Mammary epithelial cell (primary cell): ENCODE data around the gene CCDC148.

Source experiments
- EZH2 ChIP-seq: IDR thresholded peaks from 2 replicates; pipeline ENCODE4 v1.6.1; 2012; ENCODE audit warnings: low read length, inconsistent platforms, borderline replicate concordance
- TF ChIP-seq, protein P1 (sequence below), 2 donors: IDR thresholded peaks in 1 of 2; conservative IDR thresholded peaks in 1 of 2; 2 replicates each; pipeline ENCODE4 v1.5.1; 2011 to 2012; ENCODE audit warnings: inconsistent platforms in 2 of 2, low read length in 2 of 2, mild to moderate bottlenecking in 2 of 2, control low read depth in 1 of 2, low read depth in 1 of 2; ENCODE audit not compliant: insufficient read depth in 1 of 2; ENCODE audit errors: extremely low read depth in 1 of 2

DNA sequence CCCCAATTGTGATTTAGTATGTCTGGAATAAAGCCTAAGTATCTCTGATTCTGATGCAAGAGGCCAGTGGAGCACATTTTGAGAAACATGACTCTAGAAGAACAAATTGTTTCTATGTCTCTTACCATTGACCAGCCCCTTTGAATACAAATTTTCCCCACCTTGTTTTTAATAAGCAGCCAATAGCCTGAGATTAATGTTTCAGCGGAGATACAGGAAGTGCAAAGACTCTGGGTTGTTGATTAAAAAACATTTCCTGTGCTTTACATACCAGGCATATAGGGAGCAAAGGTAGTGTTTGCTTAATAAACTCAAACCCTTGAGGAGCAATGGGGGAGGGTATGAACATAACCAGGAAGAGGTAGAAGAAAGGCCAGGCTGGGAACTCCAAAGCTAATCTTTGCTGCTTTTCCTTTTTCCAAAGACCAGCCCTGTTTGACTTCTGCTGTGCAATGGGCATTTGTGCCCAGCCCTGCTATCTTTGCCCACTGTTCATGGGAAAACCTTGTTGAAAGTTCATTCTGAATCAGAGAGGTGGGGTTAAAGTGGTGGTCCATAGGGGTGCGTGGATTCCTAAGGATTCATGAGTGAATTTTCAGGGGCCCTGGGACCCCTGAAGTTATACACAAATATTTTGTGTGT lies 325.6 kb downstream of the CCDC148 start:
- TF ChIP-seq, protein P1, sequence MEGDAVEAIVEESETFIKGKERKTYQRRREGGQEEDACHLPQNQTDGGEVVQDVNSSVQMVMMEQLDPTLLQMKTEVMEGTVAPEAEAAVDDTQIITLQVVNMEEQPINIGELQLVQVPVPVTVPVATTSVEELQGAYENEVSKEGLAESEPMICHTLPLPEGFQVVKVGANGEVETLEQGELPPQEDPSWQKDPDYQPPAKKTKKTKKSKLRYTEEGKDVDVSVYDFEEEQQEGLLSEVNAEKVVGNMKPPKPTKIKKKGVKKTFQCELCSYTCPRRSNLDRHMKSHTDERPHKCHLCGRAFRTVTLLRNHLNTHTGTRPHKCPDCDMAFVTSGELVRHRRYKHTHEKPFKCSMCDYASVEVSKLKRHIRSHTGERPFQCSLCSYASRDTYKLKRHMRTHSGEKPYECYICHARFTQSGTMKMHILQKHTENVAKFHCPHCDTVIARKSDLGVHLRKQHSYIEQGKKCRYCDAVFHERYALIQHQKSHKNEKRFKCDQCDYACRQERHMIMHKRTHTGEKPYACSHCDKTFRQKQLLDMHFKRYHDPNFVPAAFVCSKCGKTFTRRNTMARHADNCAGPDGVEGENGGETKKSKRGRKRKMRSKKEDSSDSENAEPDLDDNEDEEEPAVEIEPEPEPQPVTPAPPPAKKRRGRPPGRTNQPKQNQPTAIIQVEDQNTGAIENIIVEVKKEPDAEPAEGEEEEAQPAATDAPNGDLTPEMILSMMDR (conservative IDR thresholded peaks at IDR 0.05 in 1 of 2, IDR thresholded peaks at IDR 0.05 in 1 of 2; ENCODE audit: extremely low read depth in 1 of 2, insufficient read depth in 1 of 2, low read depth in 1 of 2, low read length in 2 of 2), result no peak
- TF ChIP-seq EZH2, result no peak
